Lower leg skin (tissue), 3 donors: ENCODE data around the gene ATOH8.

Experiments
- POLR2A ChIP-seq, 2 donors: fragments of 450-650 bp; IDR thresholded peaks; one replicate each; pipeline ENCODE4 v1.6.1; 2016 to 2017; ENCODE audit warnings: antibody characterized with exemption in 2 of 2, mild to moderate bottlenecking in 1 of 2, moderate library complexity in 1 of 2
- TF ChIP-seq, protein P1 (sequence below), 3 donors: fragments of 450-650 bp; IDR thresholded peaks; one replicate each; pipeline ENCODE4 v1.5.1; 2016; ENCODE audit warnings: antibody characterized with exemption in 3 of 3, mild to moderate bottlenecking in 3 of 3, moderate library complexity in 2 of 3

GRCh38 chr2:85744741-85745601, 8.8 kb upstream of the ATOH8 start:
- TF ChIP-seq, protein P1, sequence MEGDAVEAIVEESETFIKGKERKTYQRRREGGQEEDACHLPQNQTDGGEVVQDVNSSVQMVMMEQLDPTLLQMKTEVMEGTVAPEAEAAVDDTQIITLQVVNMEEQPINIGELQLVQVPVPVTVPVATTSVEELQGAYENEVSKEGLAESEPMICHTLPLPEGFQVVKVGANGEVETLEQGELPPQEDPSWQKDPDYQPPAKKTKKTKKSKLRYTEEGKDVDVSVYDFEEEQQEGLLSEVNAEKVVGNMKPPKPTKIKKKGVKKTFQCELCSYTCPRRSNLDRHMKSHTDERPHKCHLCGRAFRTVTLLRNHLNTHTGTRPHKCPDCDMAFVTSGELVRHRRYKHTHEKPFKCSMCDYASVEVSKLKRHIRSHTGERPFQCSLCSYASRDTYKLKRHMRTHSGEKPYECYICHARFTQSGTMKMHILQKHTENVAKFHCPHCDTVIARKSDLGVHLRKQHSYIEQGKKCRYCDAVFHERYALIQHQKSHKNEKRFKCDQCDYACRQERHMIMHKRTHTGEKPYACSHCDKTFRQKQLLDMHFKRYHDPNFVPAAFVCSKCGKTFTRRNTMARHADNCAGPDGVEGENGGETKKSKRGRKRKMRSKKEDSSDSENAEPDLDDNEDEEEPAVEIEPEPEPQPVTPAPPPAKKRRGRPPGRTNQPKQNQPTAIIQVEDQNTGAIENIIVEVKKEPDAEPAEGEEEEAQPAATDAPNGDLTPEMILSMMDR (IDR thresholded peaks at IDR 0.05), result no peak
- no peak for TF ChIP-seq POLR2A (IDR thresholded peaks at IDR 0.05)
